GM21381 (cell line): ENCODE results near the gene LACTBL1.

Experiments used
- ATAC-seq: cut with Tn5 transposase; IDR thresholded peaks from one replicate; pipeline ENCODE4 v1.9.1; 2021; ENCODE audit warnings: mild to moderate bottlenecking, moderate library complexity; ENCODE audit not compliant: unreplicated experiment

The LACTBL1 gene

GRCh38 chr1:22976461-22977243 lies 4.0 kb upstream of the LACTBL1 start:
- no peak for ATAC-seq

- ATAC-seq, result no peak
Observed at GRCh38 chr1:22976127-22976460, 3.4 kb upstream of the LACTBL1 start.

- ATAC-seq, result no peak
Observed at GRCh38 chr1:22975694-22976093, 3.0 kb upstream of the LACTBL1 start.

- ATAC-seq, result no peak
Observed at GRCh38 chr1:22971611-22972405, 858 bp downstream of the LACTBL1 start.

GRCh38 chr1:22971161-22971560 lies 1.5 kb downstream of the LACTBL1 start:
- no peak for ATAC-seq

- no peak for ATAC-seq
Observed at GRCh38 chr1:22970096-22970495, 2.6 kb downstream of the LACTBL1 start.

GRCh38 chr1:22969304-22969709 lies 3.4 kb downstream of the LACTBL1 start:
- no peak for ATAC-seq

- no peak for ATAC-seq
Observed at GRCh38 chr1:22967833-22968232, 4.8 kb downstream of the LACTBL1 start.

GRCh38 chr1:22966309-22966708 lies 6.4 kb downstream of the LACTBL1 start:
- no peak for ATAC-seq

GRCh38 chr1:22963044-22963677 lies 9.5 kb downstream of the LACTBL1 start:
- ATAC-seq, result no peak

- ATAC-seq, result no peak
Observed at GRCh38 chr1:22962558-22962957, 10.1 kb downstream of the LACTBL1 start.

- ATAC-seq, result no peak
Observed at GRCh38 chr1:22959545-22960360, 12.9 kb downstream of the LACTBL1 start.

- ATAC-seq, result no peak
Observed at GRCh38 chr1:22958556-22958955, 14.1 kb downstream of the LACTBL1 start.

GRCh38 chr1:22957066-22957465 lies 15.6 kb downstream of the LACTBL1 start:
- no peak for ATAC-seq

GRCh38 chr1:22955146-22955545 lies 17.5 kb downstream of the LACTBL1 start:
- ATAC-seq, result no peak

GRCh38 chr1:22953740-22954141 lies 18.9 kb downstream of the LACTBL1 start:
- no peak for ATAC-seq

- no peak for ATAC-seq
Observed at GRCh38 chr1:22953057-22953739, 19.5 kb downstream of the LACTBL1 start.

- no peak for ATAC-seq
Observed at GRCh38 chr1:22952694-22953056, 20.0 kb downstream of the LACTBL1 start.

- ATAC-seq, result no peak
Observed at GRCh38 chr1:22951796-22952195, 20.9 kb downstream of the LACTBL1 start.

- ATAC-seq, result no peak
Observed at GRCh38 chr1:22949822-22950331, 22.8 kb downstream of the LACTBL1 start.
